Lower leg skin (tissue), 4 donors: Measurements from ENCODE around the gene ATOSA. TPM values are rescaled to one million over a fixed set of nuclear protein-coding genes. Genes with fewer than 3 reads are reported as not detected.

Experiments used
- DNase-seq, 2 donors: peaks; one replicate each; pipeline ENCODE4 v3.0.0-alpha.2; 2019; ENCODE audit warnings: low spot score in 2 of 2
- H3K4me3 ChIP-seq: fragments of 200-600 bp; sonication (generic); 2 replicates; pipeline ENCODE4 v1.5.1; 2017; ENCODE audit warnings: mild to moderate bottlenecking, low read depth; ENCODE audit not compliant: poor library complexity, severe bottlenecking
- CTCF ChIP-seq, 3 donors: fragments of 450-650 bp; IDR thresholded peaks; one replicate each; pipeline ENCODE4 v1.5.1; 2016; ENCODE audit warnings: antibody characterized with exemption in 3 of 3, mild to moderate bottlenecking in 3 of 3, moderate library complexity in 2 of 3
- POLR2A ChIP-seq, 2 donors: fragments of 450-650 bp; IDR thresholded peaks; one replicate each; pipeline ENCODE4 v1.6.1; 2016 to 2017; ENCODE audit warnings: antibody characterized with exemption in 2 of 2, mild to moderate bottlenecking in 1 of 2, moderate library complexity in 1 of 2
- WGBS, 2 donors: methylation state at CpG; one replicate each; pipeline ENCODE4 v1.1.5; 2018; 5-methylcytosine and 5-hydroxymethylcytosine counted together
- intact Hi-C: fragments of 100-400 bp; cut with DNase I; formaldehyde crosslinking; loops from one replicate; pipeline ENCODE4 v1.15.0; 2023; ENCODE audit warnings: low total_unique reads
- total RNA-seq, 4 donors: library from RNA; depleted of rRNA; stranded (reverse); fragments of >200 nt; gene quantifications; one replicate each; pipeline ENCODE4 v1.1.0, GENCODE V29; 2016

ATOSA gene
- total RNA-seq, 4 donors from 2014 or later = 42.6 to 57.7 (median 50.3) TPM

- TF ChIP-seq CTCF (IDR thresholded peaks at IDR 0.05) (no peak), POLR2A (IDR thresholded peaks at IDR 0.05) (no peak)
- H3K4me3 ChIP-seq = no peak overlapping the region
- 100% methylated on average over 1 of the region's 1 CpG for WGBS, 2 donors
- DNase-seq = no peak
- intact Hi-C loops = no loop called here
Measured at GRCh38 chr15:52635908-52636307, 43.3 kb downstream of the ATOSA start.

Other genes with a start within 250 kb of the ATOSA start
- gene MYO5A, start 150.5 kb downstream of the ATOSA start, total RNA-seq = 10 to 100 TPM; 28.0 to 45.1 (median 37.8) TPM
- 10 to 100 TPM; 71.1 to 95.6 (median 76.6) TPM for gene ARPP19, start 110.4 kb downstream of the ATOSA start, total RNA-seq
- gene ONECUT1, start 110.9 kb upstream of the ATOSA start, total RNA-seq = not detected